ENCODE measurements around the gene HCST.
A peak's percentile ranks its signal among the peaks of the same experiment; 100 is the strongest.
"Not testable (repeated sequence)": the region's sequence is repeated elsewhere in the genome, so short reads cannot be mapped to it uniquely, and the experiment has no call there.

Gene HCST

GRCh38 chr19:35907377-35907745, 5.0 kb downstream of the HCST start:
- DNase-seq, result no peak

DNA sequence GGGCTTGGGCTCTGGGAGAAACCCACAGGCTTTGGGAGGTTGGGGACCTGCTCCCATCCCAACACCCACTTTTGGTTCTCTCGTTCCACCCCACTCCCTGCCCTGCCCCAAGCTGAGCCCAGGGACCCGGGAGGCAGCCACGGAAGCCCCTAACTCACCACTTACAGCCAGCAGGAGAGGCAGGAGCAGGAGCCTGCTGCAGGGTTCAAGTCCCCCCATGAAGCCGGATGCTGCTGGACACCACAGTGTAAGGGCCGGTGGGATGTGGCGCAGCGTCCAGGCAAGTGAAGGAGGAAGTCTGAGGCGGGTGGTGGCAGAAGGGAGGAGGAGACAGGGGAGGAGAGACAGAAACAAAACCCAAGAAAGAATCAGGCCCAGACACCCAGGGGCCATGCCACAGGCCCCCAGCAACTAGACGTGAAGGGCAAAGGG, 5.7 kb downstream of the HCST start, which contains the start of gene TYROBP:
TSS of gene TYROBP (minus strand) at position 286 of the 432 bp plus-strand sequence. CDS start at position 219, 67 bp downstream.
- no peak for DNase-seq

- DNase-seq, result no peak
Measured at GRCh38 chr19:35908973-35909683, 6.8 kb downstream of the HCST start.

GRCh38 chr19:35909684-35910035, 7.3 kb downstream of the HCST start:
- DNase-seq, result no peak

GRCh38 chr19:35910355-35910754, 8.0 kb downstream of the HCST start:
- DNase-seq, result not testable (repeated sequence)

GRCh38 chr19:35911173-35911572, 8.8 kb downstream of the HCST start:
- no peak for DNase-seq

GRCh38 chr19:35911790-35912189, 9.5 kb downstream of the HCST start:
- no peak for DNase-seq

DNA sequence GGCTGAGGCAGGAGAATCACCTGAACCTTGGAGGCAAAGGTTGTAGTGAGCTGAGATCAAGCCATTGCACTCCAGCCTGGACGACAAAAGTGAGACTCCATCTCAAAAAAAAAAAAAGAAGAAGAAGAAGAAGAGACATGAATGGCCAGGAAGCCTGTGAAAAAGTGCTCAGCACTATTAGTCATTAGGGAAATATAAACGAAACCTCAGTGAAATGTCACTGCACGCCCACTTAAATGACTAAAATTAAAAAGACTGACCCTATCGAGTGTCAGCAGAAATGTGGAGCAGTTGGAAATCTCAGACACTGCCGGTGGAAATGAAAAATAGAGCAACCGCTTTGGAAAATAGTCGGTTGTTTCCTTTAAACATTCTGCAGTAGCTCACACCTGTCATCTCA, 11.3 kb downstream of the HCST start:
- DNase-seq, result no peak

GRCh38 chr19:35915443-35915842, 13.1 kb downstream of the HCST start:
- DNase-seq, result no peak

DNA sequence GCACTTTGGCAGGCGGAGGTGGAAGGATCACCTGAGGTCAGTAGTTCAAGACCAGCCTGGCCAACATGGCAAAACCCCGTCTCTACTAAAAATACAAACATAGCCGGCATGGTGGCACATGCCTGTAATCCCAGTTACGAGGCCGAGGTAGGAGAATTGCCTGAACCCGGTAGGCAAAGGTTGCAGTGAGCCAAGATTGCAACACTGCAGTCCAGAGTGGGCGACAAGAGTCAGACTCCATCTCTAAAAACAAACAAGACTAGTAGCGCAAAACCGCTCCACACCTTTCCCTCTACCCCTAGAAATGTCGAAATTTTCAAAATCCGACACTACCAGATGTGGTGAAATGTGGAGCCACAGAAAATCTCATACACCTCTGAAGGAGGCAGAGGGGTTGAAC, 17.0 kb downstream of the HCST start:
- DNase-seq, result no peak

DNA sequence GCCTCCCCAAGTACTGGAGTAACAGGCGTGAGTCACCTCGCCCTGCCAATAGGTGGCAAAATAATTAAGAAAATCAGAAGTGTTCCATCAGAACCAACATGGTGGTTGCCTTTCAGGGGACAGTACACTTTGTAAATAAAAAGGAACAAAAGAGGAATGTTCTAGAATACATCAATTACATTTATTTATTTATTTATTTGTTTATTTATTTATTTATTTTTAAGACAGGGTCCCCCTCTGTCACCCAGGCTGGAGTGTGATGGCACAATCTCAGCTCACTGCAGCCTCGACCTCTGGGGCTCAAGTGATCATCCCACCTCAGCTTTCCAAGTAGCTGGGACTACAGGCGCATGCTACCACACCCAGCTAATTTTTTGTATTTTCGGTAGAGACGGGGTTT, 18.7 kb downstream of the HCST start:
- no peak for DNase-seq

- DNase-seq, result no peak
Measured at GRCh38 chr19:35925501-35925900, 23.2 kb downstream of the HCST start.

GRCh38 chr19:35928507-35928906, 26.2 kb downstream of the HCST start:
- no peak for DNase-seq

GRCh38 chr19:35929876-35930275, 27.5 kb downstream of the HCST start:
- DNase-seq, result no peak

DNA sequence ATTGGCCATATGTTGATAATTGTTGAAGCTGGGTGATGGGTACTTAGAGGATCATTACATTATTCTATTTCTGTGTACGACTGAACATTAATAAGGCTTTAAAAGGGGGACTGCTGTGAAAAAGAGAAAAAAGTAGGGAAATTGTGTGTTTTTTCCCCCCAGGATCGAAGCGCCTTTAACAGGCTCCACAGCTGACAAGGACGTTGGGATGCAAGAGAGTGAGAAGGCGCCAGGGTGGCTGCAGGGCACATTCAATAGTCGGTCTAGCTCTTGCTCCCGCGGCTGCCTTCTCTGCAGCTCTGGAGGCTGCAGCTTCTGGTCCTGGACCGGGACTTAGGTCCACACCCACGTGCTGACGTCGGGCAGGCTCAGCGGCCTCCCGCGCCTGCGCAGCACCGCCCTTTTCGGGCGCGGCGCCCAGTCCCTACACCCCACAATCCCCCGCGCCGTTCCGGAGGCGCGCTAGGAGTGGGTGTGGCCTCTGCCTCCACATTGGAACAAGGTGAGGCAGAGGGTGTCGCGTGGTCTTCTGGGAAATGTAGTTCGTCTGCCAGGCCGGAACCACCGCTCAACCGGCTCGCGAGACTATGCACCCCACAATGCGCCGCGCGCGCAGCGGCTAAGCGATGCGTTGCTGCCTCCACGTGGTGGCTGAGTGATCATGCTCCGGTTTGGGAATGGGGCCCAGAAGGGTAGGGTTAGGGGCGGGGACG, 29.0 kb downstream of the HCST start:
- DNase-seq, result peak; percentile 100

- no peak for DNase-seq
Measured at GRCh38 chr19:35931874-35932202, 29.5 kb downstream of the HCST start.

GRCh38 chr19:35932291-35932936, 30.1 kb downstream of the HCST start:
- DNase-seq, result no peak

DNA sequence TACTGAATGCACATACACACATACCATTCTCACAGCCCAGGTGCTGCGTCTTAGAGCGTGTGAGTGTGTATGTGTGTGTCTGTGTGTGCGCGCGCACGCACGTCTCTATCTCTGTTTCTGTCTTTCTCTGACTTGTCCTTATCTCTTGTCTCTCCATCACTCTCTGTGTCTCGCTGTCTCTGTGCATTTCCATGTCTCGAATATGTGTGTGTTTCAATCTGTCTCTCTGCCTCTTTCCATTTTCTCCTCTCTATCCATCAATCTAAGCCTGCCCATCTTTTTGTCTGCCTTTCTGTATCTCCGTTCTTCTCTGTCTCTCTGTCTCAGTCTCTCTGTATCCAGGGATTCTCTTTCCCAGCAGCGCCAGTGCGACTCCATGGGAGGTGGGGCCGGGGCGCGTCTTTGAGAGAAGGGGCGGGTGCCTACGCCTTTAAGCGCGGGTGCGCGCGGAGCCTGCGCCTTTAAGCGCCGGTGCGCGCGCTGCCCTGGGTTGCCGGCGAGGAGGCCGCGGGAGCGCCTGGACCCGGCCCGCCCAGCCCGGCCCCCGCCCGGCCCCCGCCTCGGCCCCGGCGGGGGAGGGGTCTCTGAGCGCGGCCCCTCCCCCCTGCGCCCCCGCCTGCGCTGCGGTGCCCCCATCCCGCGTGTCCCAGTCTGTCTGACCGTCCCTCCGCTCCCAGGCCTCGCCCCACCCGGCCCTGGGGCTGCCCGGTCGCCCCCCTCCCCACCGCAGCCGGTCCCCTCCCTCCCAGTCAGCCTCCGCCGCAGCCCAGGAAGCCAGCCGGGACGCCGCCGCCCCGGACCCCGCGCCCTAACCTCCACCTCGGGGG, 33.8 kb downstream of the HCST start, which contains the start of gene LRFN3:
TSS of gene LRFN3 (plus strand) at position 464 of the 827 bp plus-strand sequence. CDS start 3,052 bp downstream, outside the sequence.
- peak; percentile 73 to 84 for DNase-seq

GRCh38 chr19:35936738-35937268, 34.5 kb downstream of the HCST start:
- no peak for DNase-seq

DNA sequence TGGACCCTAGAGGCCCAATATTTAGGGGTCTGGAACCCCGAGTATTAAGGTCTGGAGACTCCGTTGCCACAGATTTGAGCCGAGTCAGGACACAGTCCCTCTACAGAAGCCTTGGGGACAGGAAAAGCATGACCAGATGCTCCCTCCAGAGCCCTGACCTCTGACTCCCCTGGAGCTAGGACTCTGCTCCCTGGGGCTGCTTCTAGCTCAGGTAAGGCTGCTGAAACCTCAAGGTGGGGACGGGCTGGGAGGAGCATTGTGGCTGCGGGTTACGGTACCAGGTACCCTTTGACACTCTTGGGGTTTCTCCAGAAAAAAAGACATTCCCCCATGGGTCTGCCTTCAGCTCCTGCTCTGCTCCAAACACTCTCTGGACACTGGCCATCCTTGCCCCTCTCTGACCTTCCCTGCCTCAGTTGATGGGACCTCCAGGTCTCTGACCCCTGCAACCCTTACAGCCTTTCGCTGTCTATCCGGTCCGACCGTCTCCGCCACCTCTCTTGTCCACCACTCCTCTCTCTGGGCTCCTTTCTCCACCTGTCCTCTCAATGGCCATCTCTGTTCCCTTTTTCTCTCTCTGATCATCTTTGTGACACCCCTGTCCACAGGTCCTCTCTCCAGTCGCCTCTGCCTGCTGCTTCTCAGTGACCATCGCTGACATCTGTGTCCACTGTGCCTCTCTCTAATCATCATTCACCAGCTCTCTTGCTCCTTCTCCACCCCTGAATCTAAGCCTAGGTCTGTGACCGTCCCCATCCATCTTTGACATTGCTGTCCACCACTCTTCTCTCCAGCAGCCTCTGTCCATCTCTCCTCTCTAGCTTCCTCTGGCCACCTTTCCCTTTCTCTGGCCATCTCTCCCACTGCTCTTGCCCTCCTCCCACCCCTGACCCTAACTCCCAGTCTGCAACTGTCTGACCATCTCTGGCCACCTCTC, 35.3 kb downstream of the HCST start:
- DNase-seq, result no peak

All from NCI-H1930 (cell line).